Glutamatergic neuron (in vitro differentiated cells): Measurements from ENCODE around the gene BIN1. TPM values are rescaled to one million over a fixed set of nuclear protein-coding genes. Genes with fewer than 3 reads are reported as not detected.

Experiments used
- DNase-seq: peaks from one replicate; pipeline ENCODE4 v3.0.0; 2022
- H3K27ac Mint-ChIP-seq: one replicate; pipeline ENCODE4 v1.8.0; 2020; ENCODE audit warnings: mild to moderate bottlenecking, mixed read lengths, inconsistent platforms; ENCODE audit not compliant: unreplicated experiment
- H3K27me3 Mint-ChIP-seq: one replicate; pipeline ENCODE4 v1.8.0; 2020; ENCODE audit warnings: mild to moderate bottlenecking, moderate library complexity, mixed read lengths, inconsistent platforms; ENCODE audit not compliant: unreplicated experiment
- H3K36me3 Mint-ChIP-seq: one replicate; pipeline ENCODE4 v1.8.0; 2020; ENCODE audit warnings: mild to moderate bottlenecking, mixed read lengths, inconsistent platforms; ENCODE audit not compliant: unreplicated experiment
- H3K4me1 Mint-ChIP-seq: one replicate; pipeline ENCODE4 v1.8.0; 2020; ENCODE audit warnings: mild to moderate bottlenecking, low read depth, mixed read lengths, inconsistent platforms; ENCODE audit not compliant: unreplicated experiment
- H3K4me3 Mint-ChIP-seq: one replicate; pipeline ENCODE4 v1.8.0; 2020; ENCODE audit warnings: mild to moderate bottlenecking, mixed read lengths, inconsistent platforms; ENCODE audit not compliant: unreplicated experiment
- H3K9me3 Mint-ChIP-seq: one replicate; pipeline ENCODE4 v1.8.0; 2020; ENCODE audit warnings: mild to moderate bottlenecking, moderate library complexity, mixed read lengths, inconsistent platforms; ENCODE audit not compliant: unreplicated experiment
- CTCF ChIP-seq: fragments of 200-600 bp; sonication (generic); IDR thresholded peaks from one replicate; pipeline ENCODE4 v1.5.0; 2021; ENCODE audit not compliant: partially characterized antibody, unreplicated experiment
- total RNA-seq: library from RNA; stranded (reverse); fragmentation: NEBNext Ultra II Directional; extraction: Animal tissue kit (Norgen Biotek cat#: 25700); gene quantifications from one replicate; pipeline ENCODE4 v1.2.1, GENCODE V29; 2021; ENCODE audit not compliant: unreplicated experiment

Gene BIN1
- total RNA-seq, 1 donor from 2014 or later, result 176 TPM

- DNase-seq, result peak; percentile 83
- Mint-ChIP-seq H3K27ac (peak overlapping the region; percentile 92), H3K4me3 (peak overlapping the region; percentile 86)
Observed at GRCh38 chr2:127024769-127025358, 82.1 kb downstream of the BIN1 start.

DNA sequence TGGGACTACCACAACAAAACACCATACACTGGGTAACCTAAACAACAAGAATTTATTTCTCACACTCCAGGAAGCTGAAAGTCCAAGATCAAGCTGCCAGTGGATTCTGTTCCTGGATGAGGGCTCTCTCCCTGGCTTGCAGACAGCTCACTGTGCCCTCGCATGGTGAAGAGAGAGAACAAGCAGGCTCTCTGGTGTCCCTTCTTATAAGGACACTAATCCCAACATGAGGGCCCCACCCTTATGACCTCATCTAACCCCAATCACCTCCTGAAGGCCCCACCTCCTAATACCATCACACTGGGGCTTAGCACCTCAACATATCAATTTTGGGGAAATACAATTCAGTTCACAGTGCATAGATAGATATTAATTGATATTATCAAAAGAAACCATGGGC lies 83.5 kb downstream of the BIN1 start:
- H3K4me1 Mint-ChIP-seq, result peaks cover 4% of the 10 kb centered on the region
- H3K27ac Mint-ChIP-seq, result no peak overlapping the region
- H3K4me3 Mint-ChIP-seq, result no peak overlapping the region
- DNase-seq, result no peak
- TF ChIP-seq CTCF, result no peak
- peaks cover 9% of the 10 kb centered on the region for H3K9me3 Mint-ChIP-seq
- H3K36me3 Mint-ChIP-seq, result peaks cover 4% of the 10 kb centered on the region
- peaks cover 2% of the 10 kb centered on the region for H3K27me3 Mint-ChIP-seq

More at GRCh38 chr2:127024769-127025358, 82.1 kb downstream of the BIN1 start:
- TF ChIP-seq CTCF, result peak; percentile 41
- Mint-ChIP-seq H3K9me3 (peaks cover 9% of the 10 kb centered on the region), H3K4me1 (peaks cover 4% of the 10 kb centered on the region), H3K27me3 (peaks cover 2% of the 10 kb centered on the region), H3K36me3 (peaks cover 4% of the 10 kb centered on the region)

GRCh38 chr2:127022817-127023216 lies 84.1 kb downstream of the BIN1 start:
- Mint-ChIP-seq H3K4me1 (peaks cover 4% of the 10 kb centered on the region), H3K27ac (no peak overlapping the region), H3K4me3 (no peak overlapping the region), H3K9me3 (peaks cover 9% of the 10 kb centered on the region), H3K36me3 (peaks cover 4% of the 10 kb centered on the region), H3K27me3 (peaks cover 2% of the 10 kb centered on the region)
- DNase-seq, result no peak
- TF ChIP-seq CTCF, result no peak

DNA sequence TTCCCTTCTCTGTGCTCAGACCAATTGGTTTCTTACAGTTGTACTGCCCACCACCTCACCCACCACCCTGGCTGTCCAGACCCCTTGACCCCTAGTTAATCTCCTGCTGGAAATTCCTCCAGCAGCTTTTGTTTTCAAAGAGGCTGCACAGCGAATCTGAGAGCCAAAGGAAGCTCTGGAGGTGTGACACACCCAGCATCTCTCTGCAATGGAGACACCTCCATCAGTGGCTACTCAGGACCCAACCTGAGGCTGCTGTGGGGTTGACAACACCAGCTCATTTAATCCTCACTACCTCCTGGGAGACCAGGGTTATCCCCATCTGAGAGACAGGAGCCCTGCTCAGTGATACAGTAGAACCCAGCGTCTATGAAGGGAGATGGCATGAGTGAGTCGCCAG lies 86.4 kb downstream of the BIN1 start:
- H3K36me3 Mint-ChIP-seq, result peaks cover 4% of the 10 kb centered on the region
- DNase-seq, result no peak
- no peak for TF ChIP-seq CTCF
- H3K4me3 Mint-ChIP-seq, result no peak overlapping the region
- H3K4me1 Mint-ChIP-seq, result peaks cover 4% of the 10 kb centered on the region
- peaks cover 5% of the 10 kb centered on the region for H3K9me3 Mint-ChIP-seq
- no peak overlapping the region for H3K27ac Mint-ChIP-seq
- peaks cover 3% of the 10 kb centered on the region for H3K27me3 Mint-ChIP-seq

GRCh38 chr2:127017548-127017947 lies 89.4 kb downstream of the BIN1 start:
- Mint-ChIP-seq H3K9me3 (peaks cover 9% of the 10 kb centered on the region), H3K27ac (no peak overlapping the region), H3K4me3 (no peak overlapping the region), H3K36me3 (no peaks in the 10 kb centered on the region), H3K4me1 (no peaks in the 10 kb centered on the region), H3K27me3 (peaks cover 3% of the 10 kb centered on the region)
- TF ChIP-seq CTCF, result no peak
- no peak for DNase-seq
